ENCODE measurements around the gene NCSTN.
A peak's percentile ranks its signal among the peaks of the same experiment; 100 is the strongest.

Gene NCSTN

DNA sequence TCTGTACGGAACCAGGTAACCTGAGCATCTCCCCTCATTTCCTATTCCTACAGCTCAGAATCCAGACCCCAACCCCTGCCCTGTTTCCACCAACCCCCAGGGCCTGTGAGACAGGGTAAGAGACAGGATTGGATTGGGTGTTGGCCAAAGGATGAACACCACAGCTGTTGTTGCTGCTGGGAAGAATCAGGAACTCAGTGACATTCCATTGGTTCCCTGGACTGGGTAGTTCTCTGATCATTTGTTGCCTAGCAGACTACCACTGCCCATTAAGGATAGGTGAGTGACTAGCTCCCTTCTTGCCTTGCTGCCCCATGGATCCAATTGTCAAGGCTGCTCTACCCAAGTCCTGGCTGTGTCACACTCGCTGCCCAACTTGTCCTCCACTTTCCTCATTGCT is 10.0 kb downstream of the NCSTN start:
- DNase-seq = no peak

GRCh38 chr1:160354388-160354985 is 11.3 kb downstream of the NCSTN start:
- DNase-seq = peak; percentile 7

DNA sequence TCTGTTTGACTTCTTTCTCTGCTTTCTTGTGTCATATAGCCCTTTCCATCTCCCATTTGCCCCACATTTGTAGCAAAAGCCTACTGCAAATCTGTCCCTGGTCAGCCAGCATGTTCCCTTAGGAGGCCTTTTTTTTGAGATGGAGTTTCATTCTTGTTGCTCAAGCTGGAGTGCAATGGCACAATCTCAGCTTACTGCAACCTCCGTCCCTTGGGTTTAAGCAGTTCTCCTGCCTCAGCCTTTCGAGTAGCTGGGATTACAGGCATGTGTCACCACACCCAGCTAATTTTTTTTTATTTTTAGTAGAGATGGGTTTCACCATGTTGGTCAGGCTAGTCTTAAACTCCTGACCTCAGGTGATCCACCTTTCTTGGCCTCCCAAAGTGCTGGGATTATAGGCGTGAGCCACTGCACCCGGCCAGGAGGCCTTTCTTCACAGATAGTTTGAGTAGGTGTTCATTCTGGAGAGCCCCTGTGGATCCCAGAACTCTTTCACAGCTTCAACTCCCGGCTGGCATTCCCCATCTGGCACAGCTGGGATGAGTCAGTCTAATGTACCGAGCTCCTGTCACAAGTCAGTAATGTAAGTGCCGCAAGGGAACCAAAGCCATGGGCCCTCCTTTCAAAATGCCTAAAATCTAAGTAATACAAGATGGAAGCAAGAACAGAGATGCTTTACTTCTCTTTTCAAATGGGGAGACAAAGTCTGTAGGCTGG is 14.3 kb downstream of the NCSTN start:
- peak; percentile 2 for DNase-seq

- DNase-seq = no peak
These were observed 14.9 kb downstream of the NCSTN start for GRCh38 chr1:160358073-160358472.

DNA sequence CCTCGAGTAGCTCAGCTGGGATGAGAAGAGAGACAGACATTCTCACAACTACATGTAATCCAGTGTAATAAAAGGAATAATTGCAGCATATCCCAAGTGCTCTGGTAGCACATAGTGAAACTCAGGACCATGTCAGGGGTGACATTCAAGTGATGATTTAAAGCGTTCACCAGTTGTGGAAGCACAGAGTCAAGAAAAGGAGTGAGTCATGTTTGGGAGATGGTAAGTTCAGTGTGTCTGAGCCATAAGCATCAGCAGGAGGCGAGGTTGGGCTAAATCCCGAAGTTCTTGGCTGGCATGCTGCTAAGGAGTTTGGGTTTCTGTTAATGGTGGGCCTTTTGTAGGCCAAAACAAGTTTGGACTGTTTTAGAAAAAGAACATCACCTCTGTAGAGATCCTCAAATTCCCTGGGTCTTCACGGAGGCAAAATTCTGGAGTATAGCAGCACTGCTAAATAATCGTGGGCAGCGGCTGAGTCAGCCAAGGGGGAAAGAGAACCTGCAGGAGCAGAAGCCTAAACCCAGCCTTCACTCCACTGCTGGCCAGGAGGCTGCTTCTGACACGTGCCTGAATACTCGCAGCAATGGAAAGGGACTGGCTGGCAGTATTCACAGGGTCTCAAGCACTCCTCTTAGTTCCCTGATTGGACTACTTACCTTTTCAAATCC is 16.5 kb downstream of the NCSTN start:
- DNase-seq = peak; percentile 13

GRCh38 chr1:160360227-160360695 is 17.1 kb downstream of the NCSTN start:
- DNase-seq = peak; percentile 17

- no peak for DNase-seq
These were observed 18.0 kb downstream of the NCSTN start for GRCh38 chr1:160361199-160361598.

- no peak for DNase-seq
These were observed 18.6 kb downstream of the NCSTN start for GRCh38 chr1:160361814-160362167.

DNA sequence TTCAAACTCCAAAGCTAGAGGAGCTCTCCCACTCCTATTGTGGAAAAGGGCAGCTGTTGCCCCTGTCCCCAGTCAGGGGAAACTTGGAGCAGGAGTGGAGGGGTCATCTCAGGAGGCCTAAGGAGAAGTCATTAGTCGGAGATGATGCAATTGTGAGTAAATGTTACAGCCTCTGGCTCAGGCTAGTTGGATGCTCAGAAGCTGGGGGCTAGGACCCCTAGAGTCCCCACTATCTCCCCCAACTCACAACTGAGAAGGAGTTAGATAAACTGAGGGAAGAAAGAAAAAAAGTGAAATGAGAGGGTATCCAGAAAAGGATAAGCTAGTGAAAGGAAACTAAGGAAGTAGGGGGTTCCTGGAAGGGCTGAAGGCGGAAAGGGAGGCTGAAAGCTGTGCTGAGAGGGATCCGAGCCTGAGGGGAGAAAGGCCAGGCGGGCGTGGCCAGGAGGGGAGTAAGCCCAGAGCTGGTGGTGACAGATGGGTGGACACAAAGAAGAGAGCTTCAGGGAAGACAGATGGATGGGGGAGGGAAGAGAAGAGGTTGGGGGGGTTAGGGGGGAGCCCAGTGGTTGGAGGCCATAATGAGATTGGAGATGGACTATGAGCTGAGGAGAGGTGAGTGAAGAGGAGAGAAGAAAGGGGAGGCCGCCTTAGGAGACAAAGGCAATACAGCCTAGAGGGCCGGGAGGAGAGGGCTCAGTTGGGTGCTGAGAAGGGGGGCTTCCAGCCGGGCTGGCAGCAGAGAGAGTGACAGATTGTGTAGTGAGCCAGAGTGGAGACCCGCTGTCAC is 19.2 kb downstream of the NCSTN start:
- peak; percentile 19 for DNase-seq

DNA sequence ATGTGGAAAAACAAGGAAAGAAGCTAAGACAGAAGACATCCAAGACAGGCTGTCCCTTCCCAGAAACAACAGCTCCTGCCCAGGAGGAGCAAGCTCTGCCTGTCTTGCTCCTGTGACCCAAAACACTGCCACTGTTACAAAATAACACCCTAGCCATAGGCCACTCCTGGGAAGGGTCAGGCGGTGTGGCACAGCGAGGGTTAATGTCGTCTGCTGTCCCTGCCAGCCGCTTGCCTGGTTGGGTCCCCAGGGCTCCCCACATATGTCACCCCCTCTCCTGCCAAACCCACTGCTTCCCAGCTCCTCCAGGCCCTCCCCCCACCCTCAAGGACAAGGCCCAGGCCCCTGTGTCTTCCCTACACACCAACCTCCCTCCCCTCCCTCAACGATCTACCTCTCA is 19.8 kb downstream of the NCSTN start:
- peak; percentile 6 for DNase-seq

GRCh38 chr1:160363951-160364735 is 21.0 kb downstream of the NCSTN start:
- no peak for DNase-seq

DNA sequence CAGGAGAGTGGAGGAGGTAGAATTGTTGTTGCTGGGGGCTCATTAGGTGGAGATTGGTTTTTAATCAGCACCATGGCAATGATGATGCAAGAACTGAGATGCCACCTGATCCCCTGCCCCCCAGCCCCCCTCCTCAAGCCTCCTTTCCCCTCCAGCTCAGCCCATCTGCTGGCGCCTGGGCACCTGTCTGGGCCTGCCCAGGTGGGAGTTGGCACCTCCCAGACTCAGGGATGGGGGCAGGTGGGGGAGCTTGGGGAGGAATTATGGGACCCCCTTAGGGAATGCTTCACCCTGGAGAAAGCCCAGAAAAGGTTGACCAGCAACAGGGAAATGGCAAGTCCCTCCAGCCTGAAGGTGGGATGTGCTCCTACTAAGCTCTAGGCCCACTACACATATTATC is 22.1 kb downstream of the NCSTN start:
- DNase-seq = peak; percentile 7

GRCh38 chr1:160366731-160367515 is 23.7 kb downstream of the NCSTN start, which contains the start of gene NHLH1:
Gene NHLH1 (plus strand): TSS chr1:160367071. CDS start chr1:160370732, 3,661 bp downstream.
- DNase-seq = peak; percentile 62

- DNase-seq = no peak
These were observed 24.3 kb downstream of the NCSTN start for GRCh38 chr1:160367516-160367900.

GRCh38 chr1:160367934-160368923 is 25.0 kb downstream of the NCSTN start:
- peak; percentile 11 for DNase-seq

DNA sequence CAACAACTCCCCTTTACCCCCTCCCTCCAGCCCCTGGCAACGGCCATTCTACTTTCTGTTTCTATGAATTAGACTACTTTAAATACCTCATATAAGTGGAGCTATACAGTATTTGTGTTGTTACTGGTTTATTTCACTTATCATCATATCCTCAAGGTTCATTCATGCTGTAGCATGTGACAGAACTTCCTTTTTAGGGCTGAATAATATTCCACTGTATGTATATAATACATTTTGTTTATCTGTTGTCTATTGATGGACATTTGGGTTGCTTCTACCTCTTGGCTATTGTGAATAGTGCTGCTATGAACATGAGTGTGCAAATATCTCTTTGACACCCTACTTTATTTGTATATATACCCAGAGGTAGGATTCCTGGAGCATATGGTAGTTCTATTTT is 25.9 kb downstream of the NCSTN start:
- DNase-seq = no peak

- DNase-seq = no peak
These were observed 27.6 kb downstream of the NCSTN start for GRCh38 chr1:160370561-160371345.

DNA sequence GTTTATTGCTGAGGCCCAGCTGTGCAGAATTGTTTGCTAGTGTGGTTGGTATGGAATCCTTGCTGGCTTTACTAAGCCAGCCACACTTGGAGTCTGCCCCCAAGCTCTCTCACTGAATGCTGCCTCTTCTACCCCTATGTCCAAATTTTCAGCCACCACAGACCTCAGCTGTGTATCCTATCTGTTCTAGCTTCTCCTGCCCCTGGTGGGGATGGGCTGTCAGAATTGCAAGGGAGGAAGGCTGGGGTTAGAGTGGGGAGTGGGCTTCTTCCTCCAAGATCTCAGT is 28.1 kb downstream of the NCSTN start:
- DNase-seq = no peak

GRCh38 chr1:160371756-160372155 is 28.6 kb downstream of the NCSTN start:
- DNase-seq = no peak

DNA sequence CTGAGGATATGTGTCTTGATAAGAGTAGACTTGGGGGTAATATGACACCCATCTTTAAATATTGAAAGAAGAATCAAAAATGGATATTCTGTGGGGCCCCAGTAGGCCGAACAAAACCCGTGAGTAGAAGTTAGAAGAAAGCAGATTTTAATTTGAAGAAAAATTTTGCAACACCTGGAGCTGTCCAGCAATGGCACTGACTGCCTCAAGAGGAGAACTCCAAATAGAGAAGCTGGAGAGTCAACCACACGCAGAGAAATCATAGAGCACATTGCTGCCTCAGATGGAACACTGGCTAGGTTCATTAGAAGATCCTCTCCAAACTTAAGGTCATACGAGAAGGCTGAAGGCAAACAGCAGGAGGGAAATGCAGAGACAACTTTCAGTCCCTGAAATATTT is 30.5 kb downstream of the NCSTN start:
- no peak for DNase-seq

Measured in right hindlimb (tissue), 1 donor.